ENCODE data around the gene DOCK2. TPM values are rescaled to one million over a fixed set of nuclear protein-coding genes. Genes with fewer than 3 reads are reported as not detected.
"Not testable (repeated sequence)": the region's sequence is repeated elsewhere in the genome, so short reads cannot be mapped to it uniquely, and the experiment has no call there.

Gene DOCK2
- total RNA-seq, 1 experiment from 2014 or later, result 13.3 TPM

GRCh38 chr5:169814522-169814921 lies 177.4 kb downstream of the DOCK2 start:
- no peak for DNase-seq (ENCODE audit: low read depth)

GRCh38 chr5:169817031-169817430 lies 180.0 kb downstream of the DOCK2 start:
- no peak for DNase-seq (ENCODE audit: low read depth)

GRCh38 chr5:169826618-169827017 lies 189.5 kb downstream of the DOCK2 start:
- DNase-seq (ENCODE audit: low read depth), result no peak

GRCh38 chr5:169827769-169828168 lies 190.7 kb downstream of the DOCK2 start:
- no peak for DNase-seq (ENCODE audit: low read depth)

GRCh38 chr5:169828385-169828784 lies 191.3 kb downstream of the DOCK2 start:
- no peak for DNase-seq (ENCODE audit: low read depth)

GRCh38 chr5:169831331-169831730 lies 194.3 kb downstream of the DOCK2 start:
- DNase-seq (ENCODE audit: low read depth), result no peak

GRCh38 chr5:169832304-169832703 lies 195.2 kb downstream of the DOCK2 start:
- no peak for DNase-seq (ENCODE audit: low read depth)

GRCh38 chr5:169832845-169833244 lies 195.8 kb downstream of the DOCK2 start:
- DNase-seq (ENCODE audit: low read depth), result no peak

GRCh38 chr5:169833681-169834292 lies 196.7 kb downstream of the DOCK2 start:
- not testable (repeated sequence) for DNase-seq (ENCODE audit: low read depth)

- not testable (repeated sequence) for DNase-seq (ENCODE audit: low read depth)
These were observed 197.5 kb downstream of the DOCK2 start for GRCh38 chr5:169834540-169834939.

GRCh38 chr5:169836835-169837536 lies 199.9 kb downstream of the DOCK2 start:
- no peak for DNase-seq (ENCODE audit: low read depth)

GRCh38 chr5:169837686-169838085 lies 200.6 kb downstream of the DOCK2 start:
- DNase-seq (ENCODE audit: low read depth), result no peak

GRCh38 chr5:169838688-169839087 lies 201.6 kb downstream of the DOCK2 start:
- DNase-seq (ENCODE audit: low read depth), result no peak

GRCh38 chr5:169840405-169840804 lies 203.3 kb downstream of the DOCK2 start:
- no peak for DNase-seq (ENCODE audit: low read depth)

GRCh38 chr5:169842699-169843098 lies 205.6 kb downstream of the DOCK2 start:
- DNase-seq (ENCODE audit: low read depth), result no peak

GRCh38 chr5:169847519-169847918 lies 210.4 kb downstream of the DOCK2 start:
- DNase-seq (ENCODE audit: low read depth), result no peak

- no peak for DNase-seq (ENCODE audit: low read depth)
These were observed 211.2 kb downstream of the DOCK2 start for GRCh38 chr5:169848271-169848670.

GRCh38 chr5:169848792-169849191 lies 211.7 kb downstream of the DOCK2 start:
- no peak for DNase-seq (ENCODE audit: low read depth)

GRCh38 chr5:169850409-169850808 lies 213.3 kb downstream of the DOCK2 start:
- DNase-seq (ENCODE audit: low read depth), result no peak

- DNase-seq (ENCODE audit: low read depth), result no peak
These were observed 214.3 kb downstream of the DOCK2 start for GRCh38 chr5:169851321-169851850.

- DNase-seq (ENCODE audit: low read depth), result peak; percentile 78
These were observed 219.5 kb downstream of the DOCK2 start for GRCh38 chr5:169856571-169856970.

GRCh38 chr5:169860585-169860984 lies 223.5 kb downstream of the DOCK2 start:
- no peak for DNase-seq (ENCODE audit: low read depth)

- no peak for DNase-seq (ENCODE audit: low read depth)
These were observed 224.4 kb downstream of the DOCK2 start for GRCh38 chr5:169861433-169861832.

All from Daoy (cell line).